ENCODE measurements around the gene TTC34.

Gene TTC34

DNA sequence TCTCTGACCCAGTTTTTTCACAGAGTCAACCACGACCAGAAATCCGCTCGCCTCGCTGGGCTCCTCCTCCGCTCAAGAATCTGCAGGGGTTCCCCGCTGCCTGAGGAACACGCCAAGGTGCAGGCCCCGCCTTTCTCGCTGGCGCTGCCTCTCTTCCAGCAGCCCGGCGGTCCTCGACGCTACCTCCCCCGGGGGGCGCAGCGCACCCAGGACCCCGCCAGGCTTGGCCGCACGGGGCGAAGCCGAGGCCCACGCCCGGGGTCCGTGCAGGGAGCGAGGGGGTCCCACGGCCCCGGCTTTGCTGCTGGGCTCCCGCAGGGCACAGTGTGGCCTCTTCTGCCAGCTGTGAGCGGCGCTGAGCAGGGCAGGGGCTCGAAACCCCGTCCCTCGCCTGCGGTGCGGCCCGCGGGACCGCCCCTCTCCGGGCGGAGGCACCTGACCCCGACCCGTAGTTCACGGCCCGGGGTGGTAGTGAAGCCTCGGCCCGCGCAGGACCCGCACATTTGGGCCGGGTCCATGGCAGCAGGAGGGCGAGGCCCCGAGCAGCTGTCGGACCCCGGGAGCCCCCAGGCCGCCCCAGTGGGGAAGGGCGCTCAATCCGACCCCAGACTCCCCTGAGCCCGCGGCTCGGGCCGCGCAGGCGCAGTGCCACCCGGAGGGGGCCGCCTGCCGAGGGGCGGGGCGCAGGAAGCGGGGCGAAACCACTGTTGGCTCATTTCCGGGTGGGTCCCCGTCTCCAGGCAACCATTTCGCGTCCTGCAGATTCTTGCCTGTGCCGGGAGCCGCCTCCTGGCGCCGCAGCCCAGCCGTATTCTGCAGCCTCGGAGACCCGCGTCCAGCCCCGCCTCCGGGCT lies 158.7 kb downstream of the TTC34 start:
- peak; percentile 87 to 91 (median 88) for DNase-seq (ENCODE audit: low read depth in 3 of 3)

DNA sequence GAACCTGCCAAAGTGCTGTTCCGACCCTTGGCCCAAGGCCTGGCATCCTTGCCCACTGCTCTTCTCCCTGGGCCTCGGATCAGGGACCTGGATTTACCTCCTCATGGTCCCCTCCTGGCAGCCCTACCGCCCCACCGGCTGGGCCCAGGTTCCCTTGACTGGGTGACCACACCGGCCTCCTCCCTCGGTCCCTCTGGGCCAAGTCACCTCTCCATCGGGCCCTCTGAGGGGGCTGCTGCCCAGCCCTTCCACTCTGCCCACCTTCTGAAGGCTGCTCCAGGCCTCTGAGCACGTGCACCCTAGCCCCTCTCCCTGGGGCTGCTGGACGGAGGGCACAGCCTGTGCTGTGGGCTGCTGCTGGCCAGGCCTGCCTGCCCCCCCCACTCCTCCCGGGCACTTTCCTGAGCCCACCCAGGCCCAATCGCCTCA lies 159.3 kb downstream of the TTC34 start:
- DNase-seq (ENCODE audit: low read depth in 3 of 3): no peak

DNA sequence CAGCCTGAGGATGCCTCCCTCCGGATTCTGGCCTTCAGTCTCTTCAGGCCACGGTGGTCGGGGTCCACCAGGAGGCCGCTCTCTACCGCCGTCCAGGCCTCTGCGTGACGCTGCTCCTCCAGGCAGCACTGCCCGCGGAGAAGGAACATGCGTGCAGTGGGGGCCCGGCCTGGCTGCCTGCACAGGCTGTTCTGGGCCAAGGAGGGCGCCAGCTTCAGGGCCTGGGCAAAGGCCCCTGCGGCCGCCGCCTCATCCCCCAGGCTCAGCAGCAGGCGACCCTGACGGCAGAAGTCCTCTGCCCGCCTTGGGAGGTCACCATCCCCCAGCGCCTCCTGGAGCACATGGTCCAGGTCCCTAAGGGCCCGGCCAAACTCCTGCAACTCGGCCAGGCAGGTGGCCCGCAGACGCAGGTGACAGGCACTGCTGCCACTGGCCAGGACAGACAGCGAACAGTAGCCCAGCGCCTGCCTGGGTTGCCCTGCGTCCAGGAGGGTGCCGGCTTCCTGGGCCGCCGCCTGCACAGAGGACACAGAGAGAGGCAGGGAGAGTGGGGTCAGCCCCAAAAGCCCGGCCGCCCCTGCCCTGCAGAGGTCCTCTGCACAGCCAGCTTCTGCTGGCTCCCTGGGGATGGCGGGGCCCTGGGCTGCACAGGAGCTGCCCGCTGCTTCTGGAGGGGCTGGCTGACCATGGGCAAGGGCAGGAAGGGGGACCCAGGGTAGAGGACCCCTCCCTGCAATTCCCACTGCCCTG lies 159.9 kb downstream of the TTC34 start:
- no peak for DNase-seq (ENCODE audit: low read depth in 3 of 3)

DNA sequence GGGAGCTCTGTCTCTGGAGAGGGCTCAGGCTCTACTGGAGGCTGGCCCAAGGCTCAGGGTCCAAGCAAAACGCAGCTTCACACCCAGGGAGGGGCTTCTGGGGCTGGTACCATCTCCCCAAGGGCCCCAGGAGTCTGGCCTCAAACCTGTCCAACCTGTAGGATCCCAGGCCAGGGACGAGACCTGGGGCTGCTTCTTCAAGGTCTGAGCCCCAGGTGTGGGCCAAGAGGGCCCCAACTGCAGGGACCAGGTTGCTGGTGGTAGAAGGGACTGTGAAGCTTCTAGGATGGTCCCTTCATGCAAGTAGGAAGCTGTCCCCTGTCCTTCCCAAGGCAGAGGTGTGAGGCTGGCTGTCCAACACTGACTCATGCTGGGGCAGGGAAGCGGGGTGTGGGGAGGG lies 160.9 kb downstream of the TTC34 start:
- DNase-seq (ENCODE audit: low read depth in 3 of 3): no peak

DNA sequence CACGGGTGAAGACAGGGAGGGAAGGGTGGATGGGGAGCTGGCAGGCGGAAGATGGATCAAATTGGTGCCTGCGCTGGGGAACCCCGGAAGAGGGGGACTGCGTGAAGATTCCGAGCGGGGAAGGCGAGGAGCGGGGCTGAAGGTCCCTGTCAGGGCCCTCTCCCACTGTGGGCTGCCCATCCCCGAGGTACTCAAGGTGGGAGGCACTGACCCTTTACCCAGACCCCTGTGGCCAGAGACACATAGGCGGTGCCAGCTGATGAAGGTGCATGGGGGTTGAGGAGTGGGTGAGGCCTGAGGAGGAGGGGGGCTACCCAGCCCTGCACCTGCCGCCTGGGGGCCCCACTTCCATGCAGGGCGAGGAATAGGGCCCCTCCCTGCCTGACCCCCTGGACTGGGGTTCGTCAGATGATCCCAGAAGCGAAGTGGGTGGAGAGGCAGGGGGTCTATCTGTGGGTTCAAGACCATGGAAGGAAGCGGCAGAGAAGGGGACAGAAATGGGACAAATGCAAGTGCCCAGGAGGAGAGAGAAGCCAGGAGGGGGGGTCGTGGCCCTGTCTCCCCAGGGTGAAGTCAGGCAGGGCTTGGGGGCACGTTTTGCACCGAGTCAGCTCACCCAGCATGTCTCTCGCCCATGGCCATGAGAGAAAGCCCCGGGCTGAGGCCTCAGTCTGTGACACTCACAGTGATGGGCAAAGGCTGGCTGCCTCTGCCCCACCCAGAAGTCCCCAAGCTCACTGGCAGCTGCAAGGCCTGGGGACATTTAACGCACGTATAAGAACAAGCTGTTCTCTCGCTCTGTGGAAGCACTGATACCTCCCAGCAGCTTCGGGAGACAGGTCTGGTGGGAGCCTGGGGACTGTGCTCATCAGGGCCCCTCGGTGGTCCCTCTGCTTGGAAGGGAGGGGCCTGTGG lies 161.6 kb downstream of the TTC34 start:
- no peak for DNase-seq (ENCODE audit: low read depth in 3 of 3)

DNA sequence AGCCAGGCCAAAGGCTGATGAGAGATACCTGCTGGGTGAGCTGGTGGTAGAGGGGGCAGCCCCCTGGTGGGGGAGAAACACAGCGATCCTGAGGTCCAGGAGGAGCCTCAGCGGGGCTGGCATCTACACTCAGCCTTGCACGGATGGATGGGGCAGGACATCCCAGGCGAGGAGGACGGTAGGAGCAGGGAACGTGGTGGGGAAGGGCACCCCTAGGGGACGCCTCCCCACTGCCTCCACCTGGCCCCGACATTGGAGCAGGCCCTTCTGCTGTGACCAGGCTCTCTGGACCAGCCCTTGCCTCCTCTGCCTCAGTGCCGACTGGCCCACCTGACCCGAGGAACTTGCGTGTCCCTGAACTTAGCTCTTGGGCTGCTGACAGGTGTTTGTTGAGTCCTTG lies 162.3 kb downstream of the TTC34 start:
- DNase-seq (ENCODE audit: low read depth in 3 of 3): no peak

DNA sequence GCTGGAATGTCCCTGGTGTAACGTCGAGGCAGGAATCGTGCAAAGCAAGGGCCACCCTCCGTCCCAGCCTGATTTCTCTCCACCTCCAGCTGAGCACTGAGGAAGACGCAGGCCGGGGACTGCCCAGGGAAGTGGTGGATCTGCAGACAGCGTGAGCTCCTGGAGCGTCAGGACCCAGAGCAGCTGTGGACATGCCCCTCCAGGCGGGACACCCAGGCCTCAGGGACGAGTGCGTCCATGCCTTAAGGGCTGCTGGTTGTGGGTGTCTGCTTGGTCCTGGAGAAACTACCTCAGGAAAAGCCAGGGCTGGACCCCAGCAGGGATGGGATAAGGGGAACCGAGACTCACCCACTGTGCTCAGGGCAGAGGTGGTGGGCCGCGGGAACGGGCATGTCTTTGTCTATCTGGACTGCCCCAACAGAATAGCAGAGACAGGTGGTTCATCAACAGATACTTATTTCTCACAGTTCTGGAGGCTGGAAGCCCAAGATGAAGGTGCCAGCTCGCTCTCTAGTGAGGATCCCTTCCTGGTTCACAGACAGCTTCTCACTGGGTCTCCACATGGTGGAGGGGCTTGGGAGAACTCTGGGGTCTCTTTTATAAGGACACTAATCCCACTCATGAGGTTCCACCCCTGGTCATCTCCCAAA lies 162.9 kb downstream of the TTC34 start:
- DNase-seq (ENCODE audit: low read depth in 3 of 3): no peak

DNA sequence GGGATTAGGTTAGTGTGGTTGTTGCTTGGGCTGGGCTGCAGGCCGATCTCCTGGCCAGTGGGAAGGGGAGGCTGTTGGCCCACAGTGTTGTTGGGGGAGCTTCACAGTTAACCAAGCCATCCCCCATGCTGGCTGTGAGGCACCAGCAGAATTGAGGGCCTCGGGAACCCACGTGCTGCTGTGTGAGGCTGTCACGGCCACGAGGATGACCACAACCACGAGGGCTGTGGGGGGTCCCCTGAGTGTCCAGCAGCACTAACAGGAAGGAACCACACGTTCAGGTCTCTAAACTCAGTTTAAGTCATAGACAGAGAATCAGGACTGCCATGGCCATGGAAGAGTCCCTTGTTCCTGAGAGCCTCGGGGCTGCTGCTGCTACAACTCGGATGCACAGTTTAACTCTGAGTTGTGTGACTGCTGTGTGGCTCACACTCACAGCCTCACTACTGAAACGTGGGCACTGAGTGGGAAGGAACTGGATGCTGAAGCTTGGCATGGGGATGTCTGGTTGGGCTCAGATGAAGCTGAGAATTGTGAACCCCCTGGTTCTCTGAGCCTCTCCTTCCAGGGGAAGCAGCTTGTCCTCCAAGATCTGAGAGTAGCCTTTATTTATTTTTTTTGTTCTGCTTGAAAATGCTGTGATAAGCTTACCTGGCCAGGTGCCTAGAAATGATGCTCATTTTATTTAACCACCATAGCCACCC lies 163.9 kb downstream of the TTC34 start:
- no peak for DNase-seq (ENCODE audit: low read depth in 3 of 3)

DNA sequence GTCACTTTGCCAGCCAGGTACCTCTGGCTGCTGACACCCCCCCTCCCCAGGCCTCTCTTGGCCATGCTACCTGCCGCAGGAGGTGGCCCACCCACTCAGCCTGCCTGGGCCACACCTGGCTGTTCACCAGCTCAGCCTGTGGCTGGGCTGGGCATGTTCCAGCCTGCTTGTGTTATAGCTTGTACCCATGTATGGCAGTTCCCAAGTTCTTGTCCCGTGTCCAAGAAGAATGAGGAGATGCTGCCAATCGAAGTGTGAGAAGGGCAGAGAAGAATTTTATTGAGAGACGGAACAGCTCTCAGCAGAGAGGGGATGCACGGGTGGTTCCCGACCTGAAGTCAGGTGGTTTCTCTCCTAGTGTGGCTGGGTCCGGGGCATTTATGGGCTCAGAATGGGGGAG lies 164.8 kb downstream of the TTC34 start:
- no peak for DNase-seq (ENCODE audit: low read depth in 3 of 3)

DNA sequence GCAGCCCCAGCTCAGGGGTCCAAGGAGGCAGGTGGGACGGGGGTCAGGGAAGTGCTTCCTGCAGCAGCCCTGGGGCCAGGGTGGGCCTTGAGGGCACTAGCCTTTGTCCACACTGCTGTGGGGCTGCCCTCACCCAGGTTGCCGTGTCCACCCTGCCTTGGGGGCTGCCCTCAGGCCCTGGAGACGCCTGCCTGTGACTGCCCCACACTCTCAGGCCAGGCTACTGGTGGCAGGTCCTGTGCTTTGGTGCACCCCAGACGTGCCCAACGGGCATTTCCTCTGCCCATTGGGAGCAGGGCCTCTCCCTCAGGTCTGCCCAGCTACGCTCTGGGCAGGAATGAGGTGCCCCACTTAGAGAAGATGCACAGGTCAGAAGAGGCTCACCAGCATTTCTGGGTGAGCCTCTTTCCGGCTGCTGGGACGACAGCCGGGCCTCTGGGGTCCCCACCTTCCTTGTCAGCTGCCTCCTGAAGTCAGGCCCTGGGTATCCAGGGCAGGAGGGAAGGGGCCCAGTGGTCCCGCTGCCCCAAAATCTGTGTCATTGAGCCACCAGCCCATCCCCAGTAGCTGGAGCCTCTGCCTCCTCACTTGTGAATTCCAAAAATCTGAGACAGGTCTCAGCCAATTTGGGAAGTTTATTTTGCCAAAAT lies 166.0 kb downstream of the TTC34 start:
- DNase-seq (ENCODE audit: low read depth in 3 of 3): no peak

DNA sequence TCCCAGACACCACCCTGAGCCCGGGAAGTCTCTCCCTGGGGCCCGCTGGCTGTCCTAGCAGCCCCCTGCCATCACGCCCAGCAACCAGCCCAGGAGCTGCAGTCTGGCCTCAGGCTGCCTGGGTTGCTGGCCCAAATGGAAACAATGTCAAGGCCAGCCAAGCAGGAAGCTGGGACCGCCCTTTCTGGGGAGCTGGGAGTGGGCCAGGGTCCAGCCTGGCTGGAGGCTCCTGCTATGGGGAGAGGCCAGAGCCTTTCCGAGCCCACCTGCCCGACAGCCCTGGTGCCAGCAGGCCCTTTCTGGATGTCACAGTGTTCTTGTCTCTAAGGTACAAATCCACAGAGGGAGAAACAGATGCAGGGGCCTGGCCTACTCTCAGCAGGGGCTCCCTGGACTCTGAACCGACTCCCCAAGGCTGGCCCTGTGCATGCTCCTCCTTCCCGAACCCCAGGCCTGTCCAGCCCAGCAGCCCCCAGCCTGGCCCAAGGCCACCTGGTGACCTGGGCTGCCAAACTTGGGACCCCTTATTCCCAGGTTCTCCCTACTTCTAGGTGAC lies 167.5 kb downstream of the TTC34 start:
- no peak for DNase-seq (ENCODE audit: low read depth in 3 of 3)

DNA sequence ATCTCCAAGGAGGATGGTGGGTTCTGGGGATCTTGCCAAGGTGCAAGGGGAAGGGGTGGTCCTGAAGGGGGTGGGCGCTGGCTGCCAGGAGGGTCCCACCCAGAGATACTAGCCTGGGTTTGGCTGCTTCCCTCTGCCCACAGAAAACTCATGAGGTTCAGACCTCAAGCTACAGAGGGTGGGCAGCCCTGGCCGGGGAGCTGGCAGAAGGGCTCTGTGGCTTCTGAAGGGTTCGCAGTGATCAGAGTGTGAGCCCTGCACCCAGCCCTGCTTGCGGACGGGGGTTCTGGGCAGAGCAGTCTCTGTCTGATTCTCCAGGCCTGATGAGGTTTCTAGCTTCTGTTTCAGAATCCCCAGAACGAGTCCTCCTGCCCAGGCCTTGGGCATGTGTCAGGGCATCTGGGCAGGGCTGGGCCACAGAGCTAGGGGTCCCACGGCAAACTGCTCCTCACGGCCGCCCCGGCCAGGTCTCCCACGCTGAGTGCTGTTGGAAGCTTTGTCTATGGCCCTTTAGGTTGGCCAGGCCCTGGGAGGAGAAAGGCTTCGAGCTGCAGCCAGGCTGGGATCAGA lies 168.0 kb downstream of the TTC34 start:
- DNase-seq (ENCODE audit: low read depth in 3 of 3): no peak

DNA sequence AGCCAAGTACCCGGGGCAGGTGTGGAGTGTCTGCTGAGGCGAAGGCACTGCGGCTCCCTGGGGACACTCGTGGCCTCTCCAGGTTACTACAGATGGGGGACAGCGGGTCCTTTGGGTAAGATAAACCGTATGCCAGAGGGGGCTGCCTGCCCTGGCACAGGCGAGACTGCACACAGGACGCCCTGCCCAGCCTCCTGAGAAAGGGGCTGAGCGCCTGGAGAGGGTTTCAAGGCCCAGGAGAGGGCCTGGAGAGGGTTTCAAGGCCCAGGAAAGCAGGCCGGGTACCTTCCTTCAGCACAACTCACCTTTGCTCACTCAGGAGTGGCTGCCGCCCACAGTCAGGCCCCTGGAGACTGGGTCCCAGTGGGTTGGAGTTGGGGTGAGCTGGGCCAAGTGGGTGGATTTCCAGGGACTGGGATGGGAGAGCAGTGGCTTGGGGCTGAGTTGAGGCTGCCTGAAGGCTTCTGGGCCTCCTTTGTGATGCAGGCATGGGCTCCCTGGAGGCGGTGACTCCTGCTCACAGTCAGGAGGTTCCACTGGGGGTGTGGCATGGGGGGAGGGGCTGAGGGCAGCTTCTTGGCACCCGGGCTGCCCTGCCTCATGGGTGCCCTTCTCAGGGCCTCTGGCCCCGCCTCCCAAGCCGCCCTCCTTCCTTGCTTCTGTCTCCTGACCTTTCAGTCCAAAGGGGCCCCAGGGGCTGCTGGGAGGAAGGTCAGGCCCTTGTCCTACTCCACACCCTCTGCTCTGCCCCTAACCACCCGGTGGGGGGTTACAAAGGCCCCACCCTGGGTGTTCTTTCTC lies 168.7 kb downstream of the TTC34 start, which contains the start of gene MMEL1:
Gene MMEL1 (minus strand): TSS at position 456 of the 801 bp plus-strand sequence. CDS start 3,532 bp downstream, outside the sequence.
- no peak for DNase-seq (ENCODE audit: low read depth in 3 of 3)

DNA sequence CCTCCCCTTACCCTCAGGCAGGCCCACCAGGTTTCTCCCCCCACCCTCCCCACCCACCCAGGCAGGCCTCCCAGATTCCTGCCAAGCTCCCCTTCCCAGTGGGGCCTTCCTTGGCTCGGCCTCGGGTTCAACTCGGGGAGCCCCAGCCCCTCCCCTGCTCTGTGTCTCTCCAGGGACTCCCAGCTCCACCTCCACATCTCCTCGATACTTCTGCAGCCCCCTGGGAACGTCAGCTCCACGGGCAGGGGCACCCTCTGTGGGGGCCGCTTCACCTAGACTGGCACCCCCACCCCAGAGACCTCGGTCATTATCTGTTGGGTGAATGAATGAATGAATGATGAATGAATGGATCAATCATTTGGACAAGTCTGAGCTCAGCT lies 169.5 kb downstream of the TTC34 start:
- no peak for DNase-seq (ENCODE audit: low read depth in 3 of 3)

DNA sequence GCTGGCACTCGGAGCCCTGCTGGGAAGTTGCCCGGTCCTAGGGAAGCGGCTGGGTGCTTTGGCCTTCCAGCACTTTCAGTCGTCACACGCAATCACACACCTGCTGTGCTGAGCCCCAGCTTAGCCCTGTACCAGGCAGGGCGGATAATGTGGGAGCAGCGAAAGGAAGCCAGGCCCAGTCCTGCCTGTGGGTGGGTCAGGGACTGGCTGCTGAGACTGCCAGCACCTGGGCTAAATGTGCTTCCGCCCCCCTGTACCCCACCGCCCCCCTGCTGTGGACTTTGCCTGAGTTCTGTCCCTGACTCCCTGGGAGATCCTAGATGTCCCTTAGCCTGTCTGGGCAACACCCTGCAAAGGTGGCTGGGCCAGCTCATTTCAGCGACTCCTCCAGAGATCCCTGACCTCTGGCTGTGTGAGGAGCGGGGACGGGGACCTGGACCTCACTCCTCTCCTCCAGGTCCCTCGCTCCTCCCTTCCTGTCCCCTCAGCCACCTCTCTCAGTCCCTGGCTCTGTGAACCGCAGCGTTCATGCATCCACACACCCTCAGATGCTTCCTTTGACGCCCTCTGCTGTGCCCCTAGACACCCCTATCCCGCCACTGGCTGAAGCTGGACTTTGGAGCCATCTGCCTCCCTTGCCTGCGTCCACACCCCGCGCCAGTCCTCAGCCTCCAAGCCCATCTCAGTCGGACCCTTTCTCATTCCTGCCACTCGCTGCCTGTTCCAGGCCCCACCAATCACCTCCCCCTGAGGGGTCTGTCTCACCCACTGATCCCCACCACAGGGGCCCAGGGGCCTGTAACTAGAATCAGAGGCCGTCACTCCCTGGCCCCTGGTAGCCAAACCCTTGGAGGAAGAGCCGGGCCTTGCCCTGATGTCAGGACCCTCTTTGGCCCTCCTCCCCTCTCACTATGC lies 170.1 kb downstream of the TTC34 start:
- no peak for DNase-seq (ENCODE audit: low read depth in 3 of 3)

DNA sequence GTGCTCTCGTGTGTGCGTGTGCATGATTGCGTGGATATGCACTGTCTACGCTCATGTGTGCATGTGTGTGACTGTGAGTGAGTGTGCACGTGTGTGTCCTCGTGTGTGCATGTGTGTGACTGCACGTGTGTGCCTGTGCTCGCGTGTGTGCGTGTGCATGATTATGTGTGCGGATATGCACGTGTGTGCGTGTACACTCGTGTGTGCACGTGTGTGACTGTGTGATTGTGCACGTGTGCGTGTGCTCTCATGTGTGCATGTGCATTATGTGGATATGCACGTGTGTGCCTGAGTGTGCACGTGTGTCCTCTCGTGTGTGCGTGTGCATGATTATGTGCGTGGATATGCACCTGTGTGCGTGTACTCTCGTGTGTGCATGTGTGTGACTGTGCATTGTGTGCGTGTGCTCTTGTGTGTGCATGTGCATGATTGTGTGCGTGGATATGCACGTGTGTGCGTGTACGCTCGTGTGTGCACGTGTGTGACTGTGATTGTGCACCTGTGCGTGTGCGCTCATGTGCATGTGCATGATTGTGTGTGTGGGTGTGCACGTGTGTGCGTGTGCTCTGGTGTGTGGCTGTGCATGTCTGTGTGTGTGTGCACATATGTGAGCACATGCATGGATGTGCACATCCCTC lies 170.9 kb downstream of the TTC34 start:
- no peak for DNase-seq (ENCODE audit: low read depth in 3 of 3)
